ENCODE results near the gene CAVIN2.
"Not testable (repeated sequence)": the region's sequence is repeated elsewhere in the genome, so short reads cannot be mapped to it uniquely, and the experiment has no call there.

Gene CAVIN2

GRCh38 chr2:191797942-191798876 lies 48.7 kb downstream of the CAVIN2 start:
- DNase-seq, result no peak

DNA sequence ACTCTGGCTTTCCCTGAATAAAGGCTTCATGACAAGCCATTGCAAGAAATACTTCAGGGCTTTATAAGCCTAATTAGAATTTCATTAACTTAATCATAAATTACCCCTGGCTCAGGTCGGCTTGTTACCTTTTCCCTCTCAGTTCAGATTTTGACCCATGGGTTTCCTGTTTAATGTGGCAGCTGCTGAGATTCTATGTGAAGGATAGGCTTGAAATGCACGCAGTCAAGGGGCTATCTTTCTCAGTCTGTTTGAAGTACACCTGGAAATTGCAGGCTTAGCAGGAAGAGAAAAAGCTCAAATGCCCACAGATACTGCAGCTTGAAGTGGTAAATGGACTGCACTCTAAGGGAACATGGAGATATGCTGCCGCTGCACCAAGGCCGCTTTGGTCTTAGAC lies 49.4 kb downstream of the CAVIN2 start:
- DNase-seq, result no peak

- no peak for DNase-seq
Measured at GRCh38 chr2:191795715-191796114, 51.2 kb downstream of the CAVIN2 start.

- DNase-seq, result no peak
Measured at GRCh38 chr2:191791953-191792560, 54.8 kb downstream of the CAVIN2 start.

DNA sequence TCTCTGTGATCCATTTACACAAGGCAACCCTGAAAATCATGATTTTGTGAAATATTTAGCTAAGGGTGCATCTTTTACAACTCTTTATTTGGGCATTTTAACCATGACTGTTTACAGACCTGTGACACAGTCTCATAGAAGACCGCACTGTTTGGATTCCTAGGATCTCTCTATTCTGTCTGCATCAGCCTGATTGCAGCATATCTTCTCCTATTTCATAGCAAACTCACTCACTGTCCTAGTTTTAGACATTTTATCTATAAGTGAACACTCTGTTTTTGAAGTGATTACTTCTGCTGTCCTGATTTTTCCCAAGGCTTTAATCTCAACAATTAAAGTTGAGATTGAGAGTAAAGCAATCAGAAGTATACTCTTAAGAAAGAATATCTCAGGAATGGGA lies 56.2 kb downstream of the CAVIN2 start:
- no peak for DNase-seq

GRCh38 chr2:191789796-191790195 lies 57.1 kb downstream of the CAVIN2 start:
- no peak for DNase-seq

- DNase-seq, result no peak
Measured at GRCh38 chr2:191786694-191787093, 60.2 kb downstream of the CAVIN2 start.

- DNase-seq, result not testable (repeated sequence)
Measured at GRCh38 chr2:191785651-191786050, 61.2 kb downstream of the CAVIN2 start.
